K562 (cell line): ENCODE measurements around the gene BCAS3. TPM values are rescaled to one million over a fixed set of nuclear protein-coding genes. Genes with fewer than 3 reads are reported as not detected.

Experiments
- ATAC-seq: fragments of 200-7000 bp; cut with Tn5 transposase; 3 replicates; pipeline ENCODE4 v1.9.1; 2020; ENCODE audit warnings: moderate library complexity
- BruUV-seq: library from RNA; stranded (reverse); fragments of 400-500 nt; replicated peaks from 2 replicates; lab custom pipeline; 2021; lab: Mats Ljungman, UMichigan
- CTCF ChIA-PET: fragments of 300-600 bp; formaldehyde crosslinking; extraction: SDS; loops from one replicate; lab custom pipeline; 2021; ENCODE audit warnings: low intra/inter-chr PET ratio; lab: Yijun Ruan, JAX
- POLR2A ChIA-PET: fragments of 300-600, 350-650 bp; sonication (Branson Sonifier 250); formaldehyde crosslinking; extraction: SDS; loops from one replicate; lab custom pipeline; 2021; ENCODE audit warnings: antibody characterized with exemption, inconsistent platforms; lab: Yijun Ruan, JAX
- DNase-seq, 4 experiments: peaks; one replicate each; pipeline versions ENCODE4 v3.0.0 to v3.0.0-alpha.2; 2011 to 2018; ENCODE audit warnings: low spot score in 3 of 4, mixed read lengths in 3 of 4; ENCODE audit errors: extremely low read depth in 1 of 4
- FAIRE-seq: peaks from 2 replicates; lab custom pipeline; 2011; peaks lifted over from hg19 to GRCh38; lab: Jason Lieb, UNC
- H2AFZ ChIP-seq: 2 replicates; pipeline ENCODE4 v1.6.0; 2011; ENCODE audit warnings: low read depth, low read length, control low read depth, inconsistent platforms
- H3K27ac ChIP-seq: fragments of 200-600 bp; 3 replicates; pipeline ENCODE4 v1.8.0; 2011; ENCODE audit warnings: low read depth, mild to moderate bottlenecking, control low read depth, inconsistent platforms, low read length, moderate library complexity, mixed read lengths; ENCODE audit errors: extremely low read depth
- H3K27me3 ChIP-seq, 2 experiments: fragments of 300-600 bp in 1 of 2; 2 replicates in 1 of 2; 3 replicates in 1 of 2; pipeline versions ENCODE4 v1.6.0 to v1.8.0; 2011; ENCODE audit warnings: inconsistent platforms in 2 of 2, low read length in 2 of 2, mild to moderate bottlenecking in 1 of 2, mixed read lengths in 1 of 2, moderate library complexity in 1 of 2; ENCODE audit not compliant: control insufficient read depth in 2 of 2, insufficient read depth in 2 of 2
- H3K36me3 ChIP-seq: fragments of 300-600 bp; 3 replicates; pipeline ENCODE4 v1.8.0; 2011; ENCODE audit warnings: mild to moderate bottlenecking, low read length, inconsistent platforms; ENCODE audit not compliant: control insufficient read depth, insufficient read depth
- H3K4me1 ChIP-seq, 2 experiments: fragments of 200-600 bp in 1 of 2; replicated peaks in 1 of 2; 2 replicates in 1 of 2; 3 replicates in 1 of 2; pipeline versions ENCODE4 v1.5.1 to v1.8.0; 2011; ENCODE audit warnings: inconsistent platforms in 2 of 2, low read length in 2 of 2, mild to moderate bottlenecking in 1 of 2, mixed read lengths in 1 of 2, moderate library complexity in 1 of 2; ENCODE audit not compliant: control insufficient read depth in 2 of 2, insufficient read depth in 2 of 2
- H3K4me2 ChIP-seq: 2 replicates; pipeline ENCODE4 v1.6.1; 2011; ENCODE audit warnings: low read length, control low read depth, inconsistent platforms, mixed read lengths; ENCODE audit not compliant: insufficient read depth
- H3K4me3 ChIP-seq: fragments of 200-600 bp; sonication (generic), shearing (Covaris generic); 2 replicates; pipeline ENCODE4 v1.5.1; 2016; ENCODE audit warnings: control low read depth, inconsistent platforms
- H3K79me2 ChIP-seq: fragments of 200-600 bp; 3 replicates; pipeline ENCODE4 v1.8.0; 2011; ENCODE audit warnings: low read length, inconsistent platforms; ENCODE audit not compliant: control insufficient read depth, insufficient read depth
- H3K9ac ChIP-seq, 2 experiments: 2 replicates each; pipeline versions ENCODE4 v1.6.0 to v1.6.1; 2011; ENCODE audit warnings: low read depth in 2 of 2, low read length in 2 of 2, control low read depth in 1 of 2, inconsistent platforms in 1 of 2, mild to moderate bottlenecking in 1 of 2, mixed read lengths in 1 of 2; ENCODE audit not compliant: insufficient read depth in 1 of 2
- H3K9me1 ChIP-seq: one replicate; pipeline ENCODE4 v1.6.0; 2011; ENCODE audit warnings: inconsistent platforms, mild to moderate bottlenecking, low read length, moderate library complexity; ENCODE audit not compliant: control insufficient read depth, insufficient read depth
- H3K9me3 ChIP-seq: replicated peaks from 2 replicates; pipeline ENCODE4 v1.5.1; 2011; ENCODE audit warnings: low read depth, low read length, inconsistent platforms; ENCODE audit not compliant: control insufficient read depth, insufficient read depth
- H4K20me1 ChIP-seq: replicated peaks from 2 replicates; pipeline ENCODE4 v1.6.1; 2011; ENCODE audit warnings: low read length, inconsistent platforms, mixed read lengths; ENCODE audit not compliant: control insufficient read depth, insufficient read depth
- POLR3G ChIP-seq: IDR thresholded peaks from 2 replicates; pipeline ENCODE4 v1.6.1; 2011; ENCODE audit not compliant: insufficient read length, insufficient replicate concordance; ENCODE audit errors: extremely low read depth
- ZNF23 ChIP-seq: fragments of 250-450 bp; sonication (Bioruptor Pico); IDR thresholded peaks from 2 replicates; pipeline ENCODE4 v1.4.0; 2020; ENCODE audit warnings: mild to moderate bottlenecking
- ZNF316 ChIP-seq: fragments of 450-650 bp; IDR thresholded peaks from 2 replicates; pipeline ENCODE4 v1.6.1; 2016
- WGBS: fragments of 100-300 bp; shearing (Covaris generic); methylation state at CpG from one replicate; pipeline ENCODE4 v1.1.6; 2016; ENCODE audit warnings: low coverage, mixed read lengths; ENCODE audit not compliant: insufficient coverage; ENCODE audit errors: missing lambda C conversion rate; 5-methylcytosine and 5-hydroxymethylcytosine counted together
- in situ Hi-C: fragments of 300-500 bp; cut with MboI; formaldehyde crosslinking; loops from 4 replicates; pipeline ENCODE4 v1.15.0; 2018; ENCODE audit warnings: inconsistent platforms, mixed read lengths
- intact Hi-C: fragments of 100-400 bp; cut with micrococcal nuclease; formaldehyde crosslinking; loops from 2 replicates; pipeline ENCODE4 v1.14.2; 2022
- polyA plus RNA-seq, 8 experiments: library from polyadenylated mRNA; depleted of rRNA in 4 of 8; stranded (reverse) in 5 of 8; unstranded in 3 of 8; fragments of >200 nt; fragmentation: Nextera tagmentation in 2 of 8; fragmentation: Illumina TruSeq in 1 of 8; extraction: Ambion mirVana in 2 of 8; extraction: Trizol in 1 of 8; gene quantifications; 2 replicates each; pipeline versions ENCODE4 v1.2.1 to v1.2.3, GENCODE V29; 2011 to 2014; ENCODE audit warnings: inconsistent platforms in 1 of 8, missing spikeins in 1 of 8
- total RNA-seq, 7 experiments: library from RNA; depleted of rRNA in 6 of 7; stranded (reverse); fragments of >200 nt in 6 of 7; fragmentation: Illumina TruSeq in 2 of 7; extraction: Trizol in 2 of 7; gene quantifications; 2 replicates each; pipeline versions ENCODE4 v1.2.1 to v1.2.3, GENCODE V29; 2011 to 2021; ENCODE audit warnings: low replicate concordance in 1 of 7
- TF ChIP-seq, protein P1 (sequence below): fragments of 250-450 bp; sonication (Bioruptor Pico); IDR thresholded peaks from 2 replicates; pipeline ENCODE4 v1.5.0; 2021
- TF ChIP-seq, protein P2 (sequence below), 3 experiments: fragments of 200-800 bp in 1 of 3; fragments of 250-450 bp in 1 of 3; fragments of 450-650 bp in 1 of 3; sonication (Bioruptor Pico) in 1 of 3; sonication (Bioruptor generic) in 1 of 3; formaldehyde crosslinking in 1 of 3; IDR thresholded peaks; 2 replicates each; pipeline versions ENCODE4 v1.6.1 to v1.8.0; 2016 to 2022; ENCODE audit warnings: mild to moderate bottlenecking in 2 of 3, missing genetic modification characterization in 2 of 3, missing compliant biosample characterization in 1 of 3, moderate library complexity in 1 of 3
- TF ChIP-seq, protein P3 (sequence below): fragments of 250-450 bp; sonication (Bioruptor Pico); IDR thresholded peaks from 2 replicates; pipeline ENCODE4 v1.5.0; 2020; ENCODE audit warnings: mild to moderate bottlenecking, borderline replicate concordance

Gene BCAS3
- total and polyA plus RNA-seq, 9 of the 15 experiments (the other 6 are each of a cell fraction or from before 2014, with no cell fraction given) = 1.9 to 5.5 (median 3.5) TPM

DNA sequence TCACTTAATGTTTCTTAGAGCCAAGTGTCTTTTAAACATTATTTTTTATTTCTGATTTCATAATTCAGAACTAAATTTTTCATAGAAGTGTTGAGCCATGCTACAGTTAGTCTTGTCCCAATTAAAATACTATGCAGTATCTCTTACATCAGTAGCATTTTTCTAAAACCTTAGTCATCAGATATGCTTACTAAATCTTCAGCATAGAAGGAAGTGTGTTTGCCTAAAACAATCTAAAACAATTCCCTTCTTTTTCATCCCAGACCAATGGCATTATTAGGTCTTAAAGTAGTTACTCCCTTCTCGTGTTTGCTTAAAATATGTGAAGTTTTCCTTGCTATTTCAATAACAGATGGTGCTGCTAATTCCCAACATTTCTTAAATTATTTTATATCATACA, 13.6 kb upstream of the BCAS3 start (continued):
- no peak for TF ChIP-seq ZNF23 (CRISPR knock-in tag)
- 0 out of 2 replicates have a peak, but pooled peaks have one; percentile 10 for TF ChIP-seq ZNF316
- TF ChIP-seq POLR3G = no peak
- TF ChIP-seq, protein P1, sequence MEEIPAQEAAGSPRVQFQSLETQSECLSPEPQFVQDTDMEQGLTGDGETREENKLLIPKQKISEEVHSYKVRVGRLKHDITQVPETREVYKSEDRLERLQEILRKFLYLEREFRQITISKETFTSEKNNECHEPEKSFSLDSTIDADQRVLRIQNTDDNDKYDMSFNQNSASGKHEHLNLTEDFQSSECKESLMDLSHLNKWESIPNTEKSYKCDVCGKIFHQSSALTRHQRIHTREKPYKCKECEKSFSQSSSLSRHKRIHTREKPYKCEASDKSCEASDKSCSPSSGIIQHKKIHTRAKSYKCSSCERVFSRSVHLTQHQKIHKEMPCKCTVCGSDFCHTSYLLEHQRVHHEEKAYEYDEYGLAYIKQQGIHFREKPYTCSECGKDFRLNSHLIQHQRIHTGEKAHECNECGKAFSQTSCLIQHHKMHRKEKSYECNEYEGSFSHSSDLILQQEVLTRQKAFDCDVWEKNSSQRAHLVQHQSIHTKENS = no peak

DNA sequence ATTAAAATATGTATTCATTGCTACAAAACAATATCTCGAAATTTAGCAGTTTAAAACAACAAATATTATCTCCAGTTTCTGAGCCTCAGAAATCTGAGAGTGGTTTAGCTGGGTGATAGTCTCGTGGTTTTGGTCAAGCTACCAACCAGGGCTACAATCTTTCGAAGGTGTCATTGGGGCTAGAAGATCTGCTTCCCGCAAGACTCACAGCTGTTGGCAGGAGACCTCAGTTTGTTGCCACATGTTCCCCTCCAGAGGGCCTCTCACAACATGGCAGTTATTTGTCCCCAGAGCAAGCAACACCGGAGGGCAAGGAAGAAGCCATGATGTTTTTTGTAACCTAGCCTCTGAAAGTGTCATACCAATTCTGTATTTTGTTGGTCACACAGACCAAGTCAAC, 12.0 kb upstream of the BCAS3 start:
- Histone ChIP-seq H3K27me3 (no peaks in the 10 kb centered on the region), H3K9ac (no peak overlapping the region), H3K9me3 (no peaks in the 10 kb centered on the region), H3K27ac (no peak overlapping the region), H4K20me1 (no peaks in the 10 kb centered on the region)
- intact Hi-C loops = no loop called here
- DNase-seq = no peak
- no TSS peak for BruUV-seq
- CTCF ChIA-PET = no interaction called here
- TF ChIP-seq, protein P2, sequence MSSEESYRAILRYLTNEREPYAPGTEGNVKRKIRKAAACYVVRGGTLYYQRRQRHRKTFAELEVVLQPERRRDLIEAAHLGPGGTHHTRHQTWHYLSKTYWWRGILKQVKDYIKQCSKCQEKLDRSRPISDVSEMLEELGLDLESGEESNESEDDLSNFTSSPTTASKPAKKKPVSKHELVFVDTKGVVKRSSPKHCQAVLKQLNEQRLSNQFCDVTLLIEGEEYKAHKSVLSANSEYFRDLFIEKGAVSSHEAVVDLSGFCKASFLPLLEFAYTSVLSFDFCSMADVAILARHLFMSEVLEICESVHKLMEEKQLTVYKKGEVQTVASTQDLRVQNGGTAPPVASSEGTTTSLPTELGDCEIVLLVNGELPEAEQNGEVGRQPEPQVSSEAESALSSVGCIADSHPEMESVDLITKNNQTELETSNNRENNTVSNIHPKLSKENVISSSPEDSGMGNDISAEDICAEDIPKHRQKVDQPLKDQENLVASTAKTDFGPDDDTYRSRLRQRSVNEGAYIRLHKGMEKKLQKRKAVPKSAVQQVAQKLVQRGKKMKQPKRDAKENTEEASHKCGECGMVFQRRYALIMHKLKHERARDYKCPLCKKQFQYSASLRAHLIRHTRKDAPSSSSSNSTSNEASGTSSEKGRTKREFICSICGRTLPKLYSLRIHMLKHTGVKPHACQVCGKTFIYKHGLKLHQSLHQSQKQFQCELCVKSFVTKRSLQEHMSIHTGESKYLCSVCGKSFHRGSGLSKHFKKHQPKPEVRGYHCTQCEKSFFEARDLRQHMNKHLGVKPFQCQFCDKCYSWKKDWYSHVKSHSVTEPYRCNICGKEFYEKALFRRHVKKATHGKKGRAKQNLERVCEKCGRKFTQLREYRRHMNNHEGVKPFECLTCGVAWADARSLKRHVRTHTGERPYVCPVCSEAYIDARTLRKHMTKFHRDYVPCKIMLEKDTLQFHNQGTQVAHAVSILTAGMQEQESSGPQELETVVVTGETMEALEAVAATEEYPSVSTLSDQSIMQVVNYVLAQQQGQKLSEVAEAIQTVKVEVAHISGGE (CRISPR knock-in tag; IDR thresholded peaks at IDR 0.05) = peak in 1 of 3 experiments; percentile 83; a peak in 2 of 6 replicates
- TF ChIP-seq, protein P3, sequence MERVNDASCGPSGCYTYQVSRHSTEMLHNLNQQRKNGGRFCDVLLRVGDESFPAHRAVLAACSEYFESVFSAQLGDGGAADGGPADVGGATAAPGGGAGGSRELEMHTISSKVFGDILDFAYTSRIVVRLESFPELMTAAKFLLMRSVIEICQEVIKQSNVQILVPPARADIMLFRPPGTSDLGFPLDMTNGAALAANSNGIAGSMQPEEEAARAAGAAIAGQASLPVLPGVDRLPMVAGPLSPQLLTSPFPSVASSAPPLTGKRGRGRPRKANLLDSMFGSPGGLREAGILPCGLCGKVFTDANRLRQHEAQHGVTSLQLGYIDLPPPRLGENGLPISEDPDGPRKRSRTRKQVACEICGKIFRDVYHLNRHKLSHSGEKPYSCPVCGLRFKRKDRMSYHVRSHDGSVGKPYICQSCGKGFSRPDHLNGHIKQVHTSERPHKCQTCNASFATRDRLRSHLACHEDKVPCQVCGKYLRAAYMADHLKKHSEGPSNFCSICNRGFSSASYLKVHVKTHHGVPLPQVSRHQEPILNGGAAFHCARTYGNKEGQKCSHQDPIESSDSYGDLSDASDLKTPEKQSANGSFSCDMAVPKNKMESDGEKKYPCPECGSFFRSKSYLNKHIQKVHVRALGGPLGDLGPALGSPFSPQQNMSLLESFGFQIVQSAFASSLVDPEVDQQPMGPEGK = no peak
- TF ChIP-seq, all 486 proteins: peak for 1
- in situ Hi-C loops = no loop called here
- FAIRE-seq (no peak), ATAC-seq (no peak)
- H3K4me2 ChIP-seq = no peak overlapping the region
- H3K4me3 ChIP-seq = no peak overlapping the region
- no peaks in the 10 kb centered on the region for H3K79me2 ChIP-seq
- 89% methylated on average over 5 of the region's 5 CpGs for WGBS
- H3K9me1 ChIP-seq = no peaks in the 10 kb centered on the region
- H3K4me1 ChIP-seq = peaks cover 0 to 5% of the 10 kb centered on the region in 2 experiments; a peak in 2 of 5 replicates
- POLR2A ChIA-PET = no interaction called here
- peaks cover 19% of the 10 kb centered on the region; the same call in 1 of the 3 replicates for H3K36me3 ChIP-seq
- no peak overlapping the region for H2AFZ ChIP-seq
